Loucy (cell line): ENCODE data around the gene NSL1.

Experiments used
- H2AFZ ChIP-seq: fragments of 200-600 bp; sonication (generic); 2 replicates; pipeline ENCODE4 v1.6.0; 2016; ENCODE audit warnings: antibody characterized with exemption, mild to moderate bottlenecking, low read length, moderate library complexity
- H3F3A ChIP-seq: fragments of 200-600 bp; 2 replicates; pipeline ENCODE4 v1.6.0; 2016; ENCODE audit warnings: antibody characterized with exemption, low read depth, mild to moderate bottlenecking
- H3K27me3 ChIP-seq: fragments of 200-600 bp; sonication (generic); 2 replicates; pipeline ENCODE4 v1.6.1; 2014; ENCODE audit warnings: low read length, mild to moderate bottlenecking; ENCODE audit not compliant: insufficient read depth, poor library complexity, severe bottlenecking
- H3K36me3 ChIP-seq: fragments of 200-600 bp; sonication (generic); 2 replicates; pipeline ENCODE4 v1.6.1; 2016; ENCODE audit warnings: low read length; ENCODE audit not compliant: insufficient read depth
- H3K4me1 ChIP-seq: fragments of 200-600 bp; sonication (generic); 2 replicates; pipeline ENCODE4 v1.5.1; 2014; ENCODE audit warnings: low read length, mild to moderate bottlenecking; ENCODE audit not compliant: insufficient read depth, poor library complexity, severe bottlenecking
- H3K4me2 ChIP-seq: fragments of 200-600 bp; sonication (generic); 2 replicates; pipeline ENCODE4 v1.6.0; 2014; ENCODE audit warnings: antibody characterized with exemption, low read length, low read depth, mild to moderate bottlenecking; ENCODE audit not compliant: poor library complexity, severe bottlenecking
- H3K4me3 ChIP-seq: fragments of 200-600 bp; sonication (generic); 2 replicates; pipeline ENCODE4 v1.5.1; 2014; ENCODE audit warnings: low read length, mild to moderate bottlenecking, mixed read lengths; ENCODE audit not compliant: poor library complexity, severe bottlenecking
- H3K79me2 ChIP-seq: fragments of 200-600 bp; sonication (generic); 2 replicates; pipeline ENCODE4 v1.6.1; 2014; ENCODE audit warnings: low read length; ENCODE audit not compliant: insufficient read depth
- H3K9ac ChIP-seq: fragments of 200-600 bp; sonication (generic); 2 replicates; pipeline ENCODE4 v1.6.0; 2014; ENCODE audit warnings: mild to moderate bottlenecking, low read depth, low read length, moderate library complexity; ENCODE audit not compliant: poor library complexity, severe bottlenecking
- H3K9me2 ChIP-seq: fragments of 200-600 bp; sonication (generic); replicated peaks from 2 replicates; pipeline ENCODE4 v1.6.1; 2016; ENCODE audit warnings: low read depth, low read length, mixed read lengths
- H3K9me3 ChIP-seq: fragments of 200-600 bp; sonication (generic); 2 replicates; pipeline ENCODE4 v1.6.1; 2014; ENCODE audit warnings: mild to moderate bottlenecking, antibody characterized with exemption, low read length, low read depth; ENCODE audit not compliant: insufficient read depth
- H4K20me1 ChIP-seq: fragments of 200-600 bp; sonication (generic); 2 replicates; pipeline ENCODE4 v1.6.0; 2014; ENCODE audit warnings: antibody characterized with exemption, low read length, mild to moderate bottlenecking; ENCODE audit not compliant: insufficient read depth, poor library complexity, severe bottlenecking
- CTCF ChIP-seq: fragments of 200-600 bp; sonication (generic); conservative IDR thresholded peaks from 2 replicates; pipeline ENCODE4 v1.5.1; 2014; ENCODE audit warnings: mild to moderate bottlenecking, antibody characterized with exemption, low read length
- EZH2phosphoT487 ChIP-seq: fragments of 200-600 bp; IDR thresholded peaks from 2 replicates; pipeline ENCODE4 v1.6.1; 2018; ENCODE audit warnings: antibody characterized with exemption, mild to moderate bottlenecking, moderate library complexity, borderline replicate concordance

NSL1 gene

GRCh38 chr1:212775241-212775640 lies 16.3 kb downstream of the NSL1 start:
- Histone ChIP-seq H3K4me2 (no peak overlapping the region), H3K9me3 (peaks cover 6% of the 10 kb centered on the region; the same call in 1 of the 2 replicates), H3K9me2 (no peaks in the 10 kb centered on the region), H3K36me3 (no peaks in the 10 kb centered on the region), H2AFZ (no peak overlapping the region), H3K79me2 (0 out of 2 replicates have a peak, but pooled peaks cover 9% of the 10 kb centered on the region), H3F3A (no peaks in the 10 kb centered on the region), H3K4me3 (no peak overlapping the region), H3K27me3 (no peaks in the 10 kb centered on the region), H3K9ac (no peak overlapping the region), H3K4me1 (no peaks in the 10 kb centered on the region), H4K20me1 (peaks cover 2% of the 10 kb centered on the region)
- TF ChIP-seq EZH2phosphoT487 = no peak
- no peak for TF ChIP-seq CTCF

GRCh38 chr1:212774584-212774983 lies 17.0 kb downstream of the NSL1 start:
- Histone ChIP-seq H3K4me3 (no peak overlapping the region), H2AFZ (no peak overlapping the region), H3K27me3 (no peaks in the 10 kb centered on the region), H3K36me3 (no peaks in the 10 kb centered on the region), H3K4me1 (no peaks in the 10 kb centered on the region), H3K9ac (no peak overlapping the region), H3K79me2 (0 out of 2 replicates have a peak, but pooled peaks cover 9% of the 10 kb centered on the region), H3K4me2 (no peak overlapping the region), H4K20me1 (peaks cover 2% of the 10 kb centered on the region), H3K9me2 (no peaks in the 10 kb centered on the region), H3K9me3 (peaks cover 13% of the 10 kb centered on the region; the same call in 1 of the 2 replicates), H3F3A (peaks cover 5% of the 10 kb centered on the region; the same call in 1 of the 2 replicates)
- TF ChIP-seq CTCF (no peak), EZH2phosphoT487 (no peak)

- no peak for TF ChIP-seq CTCF
- TF ChIP-seq EZH2phosphoT487 = no peak
- Histone ChIP-seq H2AFZ (no peak overlapping the region), H3K4me3 (no peak overlapping the region), H3K27me3 (no peaks in the 10 kb centered on the region), H3K4me1 (no peaks in the 10 kb centered on the region), H3K9ac (no peak overlapping the region), H3K79me2 (peaks cover 20% of the 10 kb centered on the region; the same call in 1 of the 2 replicates), H4K20me1 (peaks cover 2% of the 10 kb centered on the region), H3K36me3 (no peaks in the 10 kb centered on the region; the same call in 1 of the 2 replicates), H3K4me2 (no peak overlapping the region), H3K9me3 (peaks cover 22% of the 10 kb centered on the region; the same call in 1 of the 2 replicates), H3K9me2 (no peaks in the 10 kb centered on the region), H3F3A (peaks cover 11% of the 10 kb centered on the region; the same call in 1 of the 2 replicates)
Measured at GRCh38 chr1:212773011-212773410, 18.6 kb downstream of the NSL1 start.
